NCI-H2227 treated with DMSO at 0.1 percent for 48 hours (cell line): ENCODE measurements around the gene SMCO4.
A peak's percentile ranks its signal among the peaks of the same experiment; 100 is the strongest.
"Not testable (repeated sequence)": the region's sequence is repeated elsewhere in the genome, so short reads cannot be mapped to it uniquely, and the experiment has no call there.

Experiments used
- DNase-seq: peaks from one replicate; lab custom pipeline; 2025; lab: John Stamatoyannopoulos, UW

The SMCO4 gene

DNA sequence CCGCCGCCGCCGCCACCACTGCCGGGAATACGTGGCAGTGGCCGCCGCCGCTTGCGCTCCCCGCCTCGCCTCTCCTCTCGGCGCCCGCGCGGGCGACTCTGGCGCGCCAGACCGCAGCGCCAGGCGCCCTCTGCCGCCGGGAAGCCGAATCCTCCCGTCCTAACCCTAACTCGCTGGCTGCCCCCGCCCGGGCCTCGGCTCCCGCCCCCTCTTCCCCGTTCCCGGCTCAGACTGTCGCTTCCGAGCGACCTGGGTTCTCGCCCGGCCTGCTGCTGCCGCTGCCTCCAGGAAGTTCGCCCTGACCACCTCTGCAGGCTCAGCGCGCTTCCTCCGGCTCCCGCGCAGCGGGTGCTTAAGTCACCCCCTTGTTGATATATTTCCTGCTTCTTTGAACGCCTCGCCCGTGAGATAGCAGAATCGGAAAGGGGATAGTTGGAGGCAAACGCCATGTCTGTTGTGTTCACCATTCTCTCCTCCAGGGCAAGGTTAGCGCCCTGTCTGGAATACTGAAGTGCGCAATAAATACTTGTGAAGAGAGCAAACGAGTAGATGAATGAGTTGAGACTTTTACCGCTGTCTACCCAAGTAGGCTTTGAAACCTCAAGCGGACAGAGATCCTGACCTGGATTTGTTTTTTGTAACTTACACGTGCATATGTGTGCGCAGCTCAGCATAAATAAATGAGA lies at the start of gene SMCO4:
SMCO4 (minus strand) TSS at position 100 of the 686 bp plus-strand sequence. CDS start 64,202 bp downstream, outside the sequence.
- DNase-seq = peak; percentile 53

DNA sequence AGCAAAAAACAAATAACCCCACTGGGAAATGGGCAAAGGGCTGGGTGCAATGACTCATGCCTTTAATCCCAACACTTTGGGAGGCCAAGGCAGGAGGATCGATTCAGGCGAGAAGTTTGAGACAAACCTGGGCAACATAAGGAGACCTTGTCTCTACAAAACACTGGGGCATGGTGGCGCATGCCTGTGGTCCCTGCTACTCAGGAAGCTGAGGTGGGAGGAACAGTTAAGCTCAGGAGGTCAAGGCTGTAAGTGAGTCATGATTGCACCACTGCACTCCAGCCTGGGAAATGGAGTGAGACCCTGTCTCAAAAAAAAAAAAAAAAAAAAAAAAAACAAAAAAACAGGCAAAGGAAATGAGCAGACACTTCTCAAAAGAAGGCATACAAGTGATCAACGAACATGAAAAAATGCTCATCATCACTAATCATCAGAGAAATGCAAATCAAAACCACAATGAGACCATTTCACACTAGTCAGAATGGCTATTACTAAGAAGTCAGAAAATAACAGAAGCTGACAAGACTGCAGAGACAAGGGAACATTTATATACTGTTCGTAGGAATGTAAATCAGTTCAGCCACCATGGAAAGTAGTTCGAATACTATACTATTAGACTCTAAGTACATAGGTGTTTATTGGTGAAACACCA lies 48.2 kb upstream of the SMCO4 start:
- no peak for DNase-seq

DNA sequence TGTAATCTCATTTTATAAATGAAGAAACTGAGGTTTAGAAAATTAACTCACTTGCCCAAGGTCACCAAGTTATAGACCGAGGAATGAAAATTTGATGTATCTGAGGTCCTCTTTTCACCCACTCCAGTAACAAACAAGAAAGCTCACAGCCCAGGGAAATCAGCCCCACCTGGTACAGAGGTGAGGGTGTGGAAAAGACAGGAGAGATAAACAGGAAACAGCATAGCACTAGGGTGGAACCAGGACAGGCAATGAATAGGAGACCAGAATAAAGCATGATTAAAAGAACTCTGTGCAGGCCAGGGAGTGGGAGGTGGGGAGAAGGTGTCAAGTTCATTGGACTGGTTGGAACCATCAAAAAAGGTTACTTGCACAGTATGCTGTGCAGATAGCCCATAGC lies 46.2 kb upstream of the SMCO4 start:
- DNase-seq = no peak

DNA sequence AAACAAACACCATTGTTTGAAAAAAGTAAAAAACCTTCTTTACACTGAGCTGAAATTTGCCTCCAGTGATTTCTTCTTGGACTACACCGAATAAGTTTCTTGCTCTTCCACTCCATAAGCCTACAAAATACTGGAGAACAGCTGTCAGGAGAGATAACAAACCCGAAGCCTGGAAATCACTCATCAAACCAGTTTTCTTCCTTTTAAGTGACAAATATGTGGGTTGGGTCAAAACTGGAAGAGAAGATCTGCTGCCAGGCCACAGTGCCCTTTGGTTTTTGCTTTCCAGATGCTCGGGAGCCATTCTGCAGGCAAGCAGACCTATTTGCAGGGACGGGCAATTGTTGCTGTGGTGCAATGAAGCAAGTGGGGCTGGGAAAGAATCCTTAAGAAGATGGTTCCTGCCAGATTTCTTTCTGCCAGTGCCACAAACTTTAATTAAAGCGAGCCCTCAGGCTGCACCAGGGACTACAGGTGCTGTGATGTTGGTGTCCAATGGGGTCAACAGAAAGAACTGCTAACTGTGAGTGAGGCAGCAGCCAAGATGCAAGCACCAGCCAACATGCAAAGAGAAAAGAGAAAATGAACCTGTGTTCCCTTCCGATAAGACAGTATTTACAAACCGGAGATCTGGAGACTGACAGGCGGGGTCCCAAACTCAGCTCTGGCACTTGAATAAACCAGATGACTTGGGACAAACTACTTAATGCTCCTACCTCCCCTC lies 44.8 kb upstream of the SMCO4 start:
- no peak for DNase-seq

DNA sequence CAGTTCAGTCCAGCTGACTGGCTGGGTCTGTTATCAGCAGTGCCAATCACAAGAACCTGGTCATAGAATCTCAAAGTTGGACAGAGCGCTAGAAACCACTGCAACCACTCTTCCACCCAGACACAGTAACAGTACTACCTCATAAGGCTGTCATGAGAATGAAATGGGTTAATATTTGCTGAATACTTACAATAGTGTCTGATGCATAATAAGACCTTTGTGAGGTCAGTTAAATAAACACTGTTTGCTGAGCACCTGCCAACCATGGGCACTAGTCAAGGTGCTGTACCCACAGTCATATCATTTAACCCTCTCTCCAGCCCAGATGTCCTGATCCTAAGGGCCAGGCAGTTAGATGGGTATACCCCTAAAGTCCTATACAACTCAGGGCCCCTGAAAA lies 44.2 kb upstream of the SMCO4 start:
- DNase-seq = not testable (repeated sequence)

DNA sequence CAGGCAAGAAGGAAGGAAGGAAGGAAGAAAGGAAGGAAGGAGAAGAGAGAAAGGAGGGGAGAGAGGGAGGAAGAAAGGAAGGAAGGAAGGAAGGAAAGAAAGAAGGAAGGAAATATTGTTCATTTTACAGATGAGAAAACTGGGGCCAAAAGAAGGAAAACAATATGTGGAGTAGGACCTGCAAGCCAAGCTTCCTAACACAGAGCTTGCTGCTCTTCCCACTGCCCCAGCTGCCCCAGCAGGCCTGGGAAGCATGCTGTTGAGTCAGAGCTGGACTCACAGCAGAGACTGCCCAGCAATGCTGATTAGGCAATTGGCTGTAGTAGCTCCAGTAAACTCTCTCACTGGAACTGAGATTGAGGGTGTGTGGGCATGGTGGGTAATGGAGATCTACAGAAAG lies 42.6 kb upstream of the SMCO4 start:
- DNase-seq = no peak

DNA sequence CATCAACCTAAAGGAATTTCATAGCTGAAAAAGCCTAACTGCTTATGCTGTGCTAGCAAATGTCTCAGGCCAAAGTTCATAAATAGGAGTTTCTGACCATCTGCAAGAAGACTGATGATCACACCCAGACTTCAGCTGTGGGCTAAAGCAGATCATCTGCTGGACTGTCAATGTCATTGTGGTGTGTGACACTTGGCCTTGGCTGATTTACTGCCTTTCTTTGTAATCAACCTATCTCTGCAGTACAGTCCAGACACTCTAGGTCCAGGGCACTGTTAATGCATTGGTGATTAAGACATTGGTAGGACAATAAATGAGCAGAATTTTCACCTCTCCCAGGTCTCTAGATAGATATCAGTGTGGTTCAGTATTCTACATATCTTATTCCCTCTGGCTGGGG lies 40.3 kb upstream of the SMCO4 start:
- no peak for DNase-seq

DNA sequence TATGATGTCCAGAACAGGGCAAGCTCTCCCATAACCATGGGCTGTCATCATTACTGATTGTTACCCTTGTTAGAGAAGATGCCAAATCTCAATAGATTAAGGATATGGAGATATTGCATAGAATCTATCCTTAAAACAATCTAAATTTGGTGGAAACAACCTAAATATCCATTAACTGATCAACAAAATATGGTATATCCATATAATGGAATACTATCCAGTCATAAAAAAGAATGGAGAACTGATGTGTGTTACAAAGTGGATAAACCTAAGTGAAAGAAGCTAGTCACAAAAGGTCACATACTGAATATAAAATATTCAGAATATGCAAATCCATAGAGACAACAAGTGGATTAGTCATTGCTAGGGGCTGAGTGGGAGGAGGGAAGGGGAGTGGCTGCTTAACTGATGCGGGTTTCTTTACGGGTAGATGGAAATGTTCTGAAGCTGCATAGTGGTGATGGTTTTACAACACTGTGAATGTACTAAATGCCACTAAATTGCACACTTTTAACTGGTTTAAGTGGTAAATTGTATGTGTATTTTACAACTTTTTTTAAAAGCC lies 36.1 kb upstream of the SMCO4 start:
- DNase-seq = no peak

GRCh38 chr11:93577286-93577685 lies 34.1 kb upstream of the SMCO4 start:
- DNase-seq = no peak

GRCh38 chr11:93576870-93577269 lies 33.7 kb upstream of the SMCO4 start:
- not testable (repeated sequence) for DNase-seq

DNA sequence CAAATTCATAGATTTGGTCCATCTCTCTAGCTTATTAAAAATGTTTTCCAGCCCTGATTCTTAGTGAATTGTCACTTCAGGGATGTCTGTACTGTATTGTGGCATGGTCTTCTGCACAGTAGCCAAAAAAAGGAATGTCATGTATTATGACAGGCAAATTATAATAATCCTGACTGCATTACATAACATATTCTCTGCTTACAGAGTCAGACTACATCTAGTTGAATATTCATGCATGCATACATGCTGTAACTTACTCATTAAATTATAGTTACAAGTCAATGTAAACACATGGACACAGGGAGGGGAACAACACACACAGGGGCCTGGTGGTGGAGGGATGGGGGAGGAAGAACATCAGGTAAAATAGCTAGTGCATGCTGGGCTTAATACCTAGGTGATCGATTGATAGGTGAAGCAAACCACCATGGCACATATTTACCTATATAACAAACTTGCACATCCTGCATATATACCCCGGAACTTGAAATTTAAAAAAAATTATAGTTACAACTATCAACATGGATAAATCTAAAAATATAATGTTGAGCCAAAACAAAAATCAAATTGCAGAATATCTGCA lies 31.5 kb upstream of the SMCO4 start:
- DNase-seq = no peak

- no peak for DNase-seq
Measured at GRCh38 chr11:93573184-93573583, 30.0 kb upstream of the SMCO4 start.

DNA sequence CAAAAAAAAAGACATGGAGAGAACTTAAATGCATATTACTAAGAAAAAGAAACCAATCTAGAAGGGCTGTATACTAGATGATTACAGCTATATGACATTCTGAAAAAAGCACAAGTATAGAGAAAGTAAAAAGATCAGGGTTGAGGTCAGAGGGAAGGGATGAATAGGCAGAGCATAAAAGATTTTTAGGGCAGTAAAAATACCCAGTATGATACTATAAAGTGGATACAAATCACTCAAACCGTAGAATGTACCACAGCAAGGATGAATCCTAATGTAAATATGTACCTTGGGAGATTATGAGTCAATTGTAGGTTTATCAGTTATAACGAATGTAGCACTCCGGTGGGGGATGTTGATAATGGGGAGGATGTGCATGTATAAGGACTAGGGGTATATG lies 29.4 kb upstream of the SMCO4 start:
- no peak for DNase-seq

DNA sequence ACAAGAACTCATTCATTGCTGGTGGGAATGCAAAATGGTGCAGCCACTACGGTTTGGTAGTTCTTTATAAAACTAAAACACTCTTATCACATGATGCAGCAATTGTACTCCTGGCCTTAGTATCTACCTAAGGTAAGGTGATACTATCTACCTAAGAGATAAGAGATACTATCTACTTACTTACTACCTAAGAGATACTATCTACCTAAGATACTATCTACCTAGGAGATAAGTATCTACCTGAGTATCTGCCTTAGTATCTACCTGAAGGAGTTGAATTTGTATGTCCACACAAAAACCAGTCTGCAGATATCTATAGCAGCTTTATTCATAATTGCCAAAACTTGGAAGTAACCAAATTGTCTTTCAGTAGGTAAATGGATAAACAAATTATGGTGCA lies 29.0 kb upstream of the SMCO4 start:
- no peak for DNase-seq

- no peak for DNase-seq
Measured at GRCh38 chr11:93571612-93572011, 28.4 kb upstream of the SMCO4 start.

DNA sequence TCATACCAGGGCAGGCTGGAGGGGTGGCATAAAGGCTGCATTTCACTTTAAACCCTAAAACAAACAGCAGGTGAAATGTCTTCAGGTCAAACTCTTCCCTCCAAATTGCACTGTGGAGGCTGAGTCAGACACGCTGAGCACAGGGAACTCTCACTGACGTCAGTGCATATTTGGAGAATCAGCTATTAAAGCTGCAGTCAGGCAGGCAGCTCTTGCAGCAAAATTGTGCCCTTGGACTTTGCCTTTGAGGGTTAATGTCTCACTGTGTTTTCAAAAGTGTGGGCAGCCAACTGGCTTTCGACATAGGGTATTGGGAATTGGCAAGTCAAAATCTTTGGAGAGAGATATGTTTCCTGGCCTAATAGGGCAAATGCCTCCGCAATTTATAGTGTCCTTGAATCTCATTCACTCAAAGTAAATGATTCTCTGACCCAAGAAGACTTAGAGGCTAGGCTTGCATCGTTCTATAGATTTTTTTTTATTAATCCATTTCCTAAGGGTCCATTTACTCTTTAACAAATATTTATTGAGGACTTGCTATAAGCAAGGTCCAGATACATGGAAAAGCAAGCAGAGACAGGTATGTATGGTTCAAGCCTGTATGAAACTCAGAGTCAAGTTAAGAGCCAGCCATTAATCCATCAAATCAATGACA lies 27.7 kb upstream of the SMCO4 start:
- no peak for DNase-seq

- no peak for DNase-seq
Measured at GRCh38 chr11:93569496-93569895, 26.3 kb upstream of the SMCO4 start.

DNA sequence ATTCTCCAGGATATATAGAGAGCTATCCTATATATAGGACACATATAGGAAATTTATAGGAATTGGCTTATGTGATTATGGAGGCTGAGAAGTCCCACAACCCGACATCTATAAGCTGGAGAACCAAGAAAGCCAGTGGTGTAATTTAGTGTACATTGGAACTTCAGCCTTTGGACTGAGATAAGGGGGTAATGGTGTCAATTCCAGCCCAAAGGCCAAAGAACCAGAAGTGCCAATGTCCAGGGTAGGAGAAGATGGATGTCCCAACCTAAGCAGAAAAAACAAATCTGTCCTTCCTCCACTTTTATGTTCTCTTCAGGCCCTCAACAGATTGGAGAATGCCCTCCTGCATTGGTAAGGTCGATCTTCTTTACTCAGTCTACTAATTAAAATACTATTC lies 25.5 kb upstream of the SMCO4 start:
- no peak for DNase-seq

DNA sequence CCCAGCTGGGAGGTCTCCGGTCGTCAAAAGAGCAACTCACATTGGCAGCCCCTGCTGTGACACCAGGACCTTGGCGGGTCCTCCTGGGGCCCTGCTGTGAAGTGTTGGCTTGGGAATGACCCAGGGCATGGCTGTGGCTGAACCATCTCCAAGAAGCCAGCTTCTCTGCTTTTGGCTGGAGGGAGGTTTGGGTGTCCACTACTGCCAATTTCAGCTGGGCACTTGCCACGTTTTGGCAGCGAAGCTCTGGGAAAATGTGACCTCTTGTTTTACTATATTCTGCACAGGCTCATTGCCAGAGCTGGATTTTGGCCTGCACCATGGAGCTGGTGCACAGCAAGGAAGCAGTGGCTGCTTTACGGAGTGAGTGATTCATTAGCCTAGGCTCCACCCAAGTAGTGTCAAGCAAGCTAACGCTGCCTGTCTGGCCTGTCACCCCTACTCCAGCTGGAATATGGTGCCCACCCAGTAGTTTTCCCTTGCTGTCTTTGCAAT lies 24.3 kb upstream of the SMCO4 start:
- no peak for DNase-seq

DNA sequence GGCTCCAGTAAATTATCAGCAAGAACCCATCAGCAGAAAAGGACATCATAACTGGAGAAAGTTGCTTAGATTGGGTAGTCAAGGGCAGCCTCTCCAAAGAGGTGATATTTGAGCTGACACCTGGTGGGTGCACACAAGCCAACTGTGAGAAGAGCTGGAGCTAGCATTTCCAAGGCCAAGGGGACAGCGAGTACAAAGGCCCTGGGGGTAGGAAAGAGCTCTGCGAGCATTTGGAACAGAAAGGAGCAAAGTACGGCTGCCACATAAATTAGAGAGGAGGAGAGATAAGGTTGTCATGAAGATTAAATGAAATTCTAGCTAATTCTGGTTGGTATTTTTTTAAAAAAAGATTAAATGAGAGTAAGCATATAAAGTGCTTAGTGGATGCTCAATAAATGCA lies 21.7 kb upstream of the SMCO4 start:
- no peak for DNase-seq

- no peak for DNase-seq
Measured at GRCh38 chr11:93563857-93564256, 20.7 kb upstream of the SMCO4 start.
